ENCODE data around the gene LRRC27. TPM values are rescaled to one million over a fixed set of nuclear protein-coding genes. Genes with fewer than 3 reads are reported as not detected.

LRRC27 gene
- total RNA-seq, 1 experiment from 2014 or later = 4.1 TPM

GRCh38 chr10:132326925-132327324 lies 5.1 kb upstream of the LRRC27 start:
- Histone ChIP-seq H3K4me1 (ENCODE audit: control insufficient read depth in 1 of 2, insufficient read depth in 2 of 2, low read length in 2 of 2) (peaks cover 6 to 23% of the 10 kb centered on the region in 2 experiments; a peak in 1 of 4 replicates), H3K9me3 (ENCODE audit: control insufficient read depth in 1 of 2, insufficient read depth in 1 of 2, low read depth in 1 of 2, low read length in 2 of 2) (no peaks in the 10 kb centered on the region), H3K27me3 (ENCODE audit: insufficient read depth, low read length) (no peaks in the 10 kb centered on the region), H2AFZ (ENCODE audit: low read depth, low read length, poor library complexity, severe bottlenecking) (no peak overlapping the region), H3K79me2 (ENCODE audit: insufficient read depth, low read length) (peaks cover 33% of the 10 kb centered on the region), H3K4me2 (ENCODE audit: low read length) (no peak overlapping the region), H3K27ac (ENCODE audit: low read depth, low read length) (no peak overlapping the region), H4K20me1 (ENCODE audit: insufficient read depth) (no peaks in the 10 kb centered on the region), H3K4me3 (replicated peaks in 1 of 2; ENCODE audit: low read depth in 1 of 2, low read length in 2 of 2) (no peak overlapping the region), H3K9me2 (ENCODE audit: insufficient read depth) (no peaks in the 10 kb centered on the region), H3K36me3 (ENCODE audit: control insufficient read depth in 1 of 2, insufficient read depth in 2 of 2, low read length in 2 of 2) (no peaks in the 10 kb centered on the region), H3K9ac (ENCODE audit: low read length) (no peak overlapping the region)
- ChIA-PET CTCF (no interaction called here), RAD21 (ENCODE audit: low non-redundant PET in 1 of 2, low total read pairs in 2 of 2, uncharacterized antibody in 2 of 2, unreplicated experiment in 2 of 2) (no interaction called here), POLR2A (no interaction called here)
- intact Hi-C loops (cut with micrococcal nuclease) = no loop called here
- TF ChIP-seq POLR2A (IDR thresholded peaks at IDR 0.05; ENCODE audit: borderline replicate concordance, extremely low read depth, insufficient read depth, insufficient read length) = no peak
- BruUV-seq (replicated peaks) = no TSS peak
- no peak for ATAC-seq
- no peak for DNase-seq (ENCODE audit: low read depth, low spot score)

- ATAC-seq (no peak), DNase-seq (ENCODE audit: low read depth, low spot score) (no peak)
- Histone ChIP-seq H2AFZ (ENCODE audit: low read depth, low read length, poor library complexity, severe bottlenecking) (no peak overlapping the region), H4K20me1 (ENCODE audit: insufficient read depth) (no peaks in the 10 kb centered on the region), H3K27ac (ENCODE audit: low read depth, low read length) (no peak overlapping the region), H3K9me2 (ENCODE audit: insufficient read depth) (no peaks in the 10 kb centered on the region), H3K4me2 (ENCODE audit: low read length) (no peak overlapping the region), H3K4me1 (ENCODE audit: control insufficient read depth in 1 of 2, insufficient read depth in 2 of 2, low read length in 2 of 2) (peaks cover 8 to 25% of the 10 kb centered on the region in 2 experiments; a peak in 2 of 4 replicates), H3K9me3 (ENCODE audit: control insufficient read depth in 1 of 2, insufficient read depth in 1 of 2, low read depth in 1 of 2, low read length in 2 of 2) (no peaks in the 10 kb centered on the region), H3K79me2 (ENCODE audit: insufficient read depth, low read length) (peaks cover 33% of the 10 kb centered on the region), H3K4me3 (replicated peaks in 1 of 2; ENCODE audit: low read depth in 1 of 2, low read length in 2 of 2) (no peak overlapping the region), H3K27me3 (ENCODE audit: insufficient read depth, low read length) (no peaks in the 10 kb centered on the region), H3K9ac (ENCODE audit: low read length) (no peak overlapping the region), H3K36me3 (ENCODE audit: control insufficient read depth in 1 of 2, insufficient read depth in 2 of 2, low read length in 2 of 2) (no peaks in the 10 kb centered on the region)
- POLR2A ChIA-PET = no interaction called here
- intact Hi-C loops (cut with micrococcal nuclease) = no loop called here
- no TSS peak for BruUV-seq (replicated peaks)
- RAD21 ChIA-PET (ENCODE audit: low non-redundant PET in 1 of 2, low total read pairs in 2 of 2, uncharacterized antibody in 2 of 2, unreplicated experiment in 2 of 2) = no interaction called here
- CTCF ChIA-PET = no interaction called here
- TF ChIP-seq ZNF274 (IDR thresholded peaks at IDR 0.05; ENCODE audit: low read depth, low read length) = no peak
- no peak for TF ChIP-seq JUND (IDR thresholded peaks at IDR 0.05)
- no peak for TF ChIP-seq CBX3 (IDR thresholded peaks at IDR 0.05; ENCODE audit: low read depth)
- no peak for TF ChIP-seq CEBPB (IDR thresholded peaks at IDR 0.05; ENCODE audit: low read depth)
- TF ChIP-seq, protein P1, sequence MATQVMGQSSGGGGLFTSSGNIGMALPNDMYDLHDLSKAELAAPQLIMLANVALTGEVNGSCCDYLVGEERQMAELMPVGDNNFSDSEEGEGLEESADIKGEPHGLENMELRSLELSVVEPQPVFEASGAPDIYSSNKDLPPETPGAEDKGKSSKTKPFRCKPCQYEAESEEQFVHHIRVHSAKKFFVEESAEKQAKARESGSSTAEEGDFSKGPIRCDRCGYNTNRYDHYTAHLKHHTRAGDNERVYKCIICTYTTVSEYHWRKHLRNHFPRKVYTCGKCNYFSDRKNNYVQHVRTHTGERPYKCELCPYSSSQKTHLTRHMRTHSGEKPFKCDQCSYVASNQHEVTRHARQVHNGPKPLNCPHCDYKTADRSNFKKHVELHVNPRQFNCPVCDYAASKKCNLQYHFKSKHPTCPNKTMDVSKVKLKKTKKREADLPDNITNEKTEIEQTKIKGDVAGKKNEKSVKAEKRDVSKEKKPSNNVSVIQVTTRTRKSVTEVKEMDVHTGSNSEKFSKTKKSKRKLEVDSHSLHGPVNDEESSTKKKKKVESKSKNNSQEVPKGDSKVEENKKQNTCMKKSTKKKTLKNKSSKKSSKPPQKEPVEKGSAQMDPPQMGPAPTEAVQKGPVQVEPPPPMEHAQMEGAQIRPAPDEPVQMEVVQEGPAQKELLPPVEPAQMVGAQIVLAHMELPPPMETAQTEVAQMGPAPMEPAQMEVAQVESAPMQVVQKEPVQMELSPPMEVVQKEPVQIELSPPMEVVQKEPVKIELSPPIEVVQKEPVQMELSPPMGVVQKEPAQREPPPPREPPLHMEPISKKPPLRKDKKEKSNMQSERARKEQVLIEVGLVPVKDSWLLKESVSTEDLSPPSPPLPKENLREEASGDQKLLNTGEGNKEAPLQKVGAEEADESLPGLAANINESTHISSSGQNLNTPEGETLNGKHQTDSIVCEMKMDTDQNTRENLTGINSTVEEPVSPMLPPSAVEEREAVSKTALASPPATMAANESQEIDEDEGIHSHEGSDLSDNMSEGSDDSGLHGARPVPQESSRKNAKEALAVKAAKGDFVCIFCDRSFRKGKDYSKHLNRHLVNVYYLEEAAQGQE (IDR thresholded peaks at IDR 0.05; ENCODE audit: low read depth) = no peak
- no peak for TF ChIP-seq SRF (IDR thresholded peaks at IDR 0.05; ENCODE audit: low read depth)
- TF ChIP-seq EZH2 (IDR thresholded peaks at IDR 0.05) = no peak
- TF ChIP-seq, protein P2, sequence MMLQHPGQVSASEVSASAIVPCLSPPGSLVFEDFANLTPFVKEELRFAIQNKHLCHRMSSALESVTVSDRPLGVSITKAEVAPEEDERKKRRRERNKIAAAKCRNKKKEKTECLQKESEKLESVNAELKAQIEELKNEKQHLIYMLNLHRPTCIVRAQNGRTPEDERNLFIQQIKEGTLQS (IDR thresholded peaks at IDR 0.05) = no peak
- TF ChIP-seq EZH2phosphoT487 (IDR thresholded peaks at IDR 0.05; ENCODE audit: borderline replicate concordance) = no peak
- no peak for TF ChIP-seq RAD21 (IDR thresholded peaks at IDR 0.05; ENCODE audit: low read depth)
- no peak for TF ChIP-seq MAX (IDR thresholded peaks at IDR 0.05)
- TF ChIP-seq TCF7L2 (IDR thresholded peaks at IDR 0.05; ENCODE audit: borderline replicate concordance, extremely low read depth, insufficient read depth, insufficient read length) = no peak
- TF ChIP-seq ELF1 (IDR thresholded peaks at IDR 0.05; ENCODE audit: borderline replicate concordance, low read depth) = no peak
- TF ChIP-seq POLR2A (IDR thresholded peaks at IDR 0.05; ENCODE audit: borderline replicate concordance, extremely low read depth, insufficient read depth, insufficient read length) = no peak
- no peak; the same call in 1 of the 2 replicates for TF ChIP-seq POLR2AphosphoS5 (IDR thresholded peaks at IDR 0.05; ENCODE audit: low read depth, low read length)
- TF ChIP-seq YY1 (IDR thresholded peaks at IDR 0.05; ENCODE audit: extremely low read depth, insufficient replicate concordance, low read depth, low read length) = no peak
These were observed 3.9 kb upstream of the LRRC27 start for GRCh38 chr10:132328106-132328505.
